IPS-NIHi7 (cell line): ENCODE data around the gene DBP.

Source experiments
- DNase-seq: peaks from one replicate; pipeline ENCODE4 v3.0.0; 2012; ENCODE audit warnings: mixed read lengths; ENCODE audit errors: extremely low spot score

Gene DBP

DNA sequence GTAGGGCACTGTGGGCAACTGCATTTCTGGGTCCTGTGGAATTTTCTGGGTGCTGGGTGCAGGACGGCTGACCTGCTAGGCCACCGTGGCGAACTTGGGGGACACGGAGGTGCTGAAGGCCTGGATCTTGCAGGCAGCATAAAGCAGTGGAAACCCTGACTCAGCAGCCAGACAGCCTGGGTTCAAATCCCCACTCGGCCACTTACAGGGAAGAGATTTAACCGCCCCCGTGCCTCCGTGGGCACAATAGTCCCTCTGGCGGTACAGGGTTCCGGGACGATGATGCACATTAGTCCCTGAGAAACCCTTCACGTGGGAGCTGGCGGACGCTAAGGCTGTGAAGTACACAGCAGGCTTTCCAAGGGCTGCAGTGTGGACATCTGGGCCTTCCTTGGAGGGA, 25.3 kb downstream of the DBP start:
- no peak for DNase-seq

DNA sequence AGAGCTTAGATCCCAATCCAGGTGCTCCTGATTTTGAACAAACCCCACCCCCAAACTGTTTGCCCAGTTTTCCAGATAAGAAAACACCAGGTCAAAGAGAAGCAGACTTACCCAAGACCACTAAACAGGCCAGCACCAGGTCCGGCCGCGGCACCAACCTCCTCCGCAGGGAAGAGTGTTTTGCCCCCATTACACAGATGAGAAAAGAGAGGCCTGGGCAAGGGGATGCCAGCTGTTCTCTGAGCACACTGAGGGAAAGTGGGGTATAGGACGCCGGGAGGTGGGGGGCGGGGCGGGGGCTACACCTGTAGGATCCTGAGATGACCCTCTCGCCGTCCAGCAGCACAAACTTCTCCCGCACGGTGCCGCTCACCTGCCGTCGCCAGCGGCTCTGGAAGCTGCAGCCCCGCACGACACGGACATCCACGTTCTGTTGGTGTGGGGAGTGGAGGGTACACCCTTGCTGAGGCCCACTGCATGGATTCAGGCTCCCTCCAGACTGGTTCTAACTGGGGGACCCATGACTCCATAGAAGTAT, 27.5 kb downstream of the DBP start:
- no peak for DNase-seq

DNA sequence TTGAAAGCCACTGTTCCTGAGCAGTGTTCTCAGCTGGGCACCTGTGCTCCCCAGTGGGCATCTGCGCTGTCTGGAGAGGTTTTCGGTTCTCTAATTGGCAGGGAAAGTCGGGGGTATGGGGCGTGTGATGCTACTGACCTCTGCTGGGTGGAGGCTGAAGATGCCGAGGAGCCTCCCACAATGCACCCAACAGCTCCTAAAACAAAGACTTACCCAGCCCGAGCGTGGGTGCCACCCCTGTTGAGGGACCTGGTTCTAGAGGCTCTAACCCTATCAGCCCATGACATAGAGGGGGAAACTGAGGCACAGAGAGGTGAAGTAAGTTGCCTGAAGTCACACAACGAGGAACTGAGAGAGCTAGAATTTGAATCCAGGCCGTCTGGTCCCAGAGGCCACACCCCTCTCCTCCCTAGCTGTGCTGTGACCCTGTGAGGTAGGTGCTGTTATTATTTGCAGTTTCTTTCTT, 28.3 kb downstream of the DBP start:
- DNase-seq: peak; percentile 77

DNA sequence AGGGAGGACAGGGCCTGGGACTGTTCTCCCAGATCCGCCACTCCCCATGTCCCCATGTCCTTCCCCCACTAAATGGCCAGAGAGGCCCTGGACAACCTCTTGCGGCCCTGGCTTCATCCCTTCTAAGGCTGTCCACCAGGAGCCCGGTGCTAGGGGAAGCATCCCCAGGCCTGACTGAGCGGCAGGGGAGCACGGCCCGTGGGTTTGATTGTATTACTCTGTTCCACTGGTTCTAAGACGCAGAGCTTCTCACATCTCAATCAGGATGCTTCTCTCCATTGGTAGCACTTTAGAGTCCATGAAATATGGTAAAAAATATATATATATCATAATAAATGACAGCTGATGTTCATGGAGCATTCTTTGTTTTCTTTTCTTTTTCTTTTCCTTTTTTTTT, 29.8 kb downstream of the DBP start:
- no peak for DNase-seq

DNA sequence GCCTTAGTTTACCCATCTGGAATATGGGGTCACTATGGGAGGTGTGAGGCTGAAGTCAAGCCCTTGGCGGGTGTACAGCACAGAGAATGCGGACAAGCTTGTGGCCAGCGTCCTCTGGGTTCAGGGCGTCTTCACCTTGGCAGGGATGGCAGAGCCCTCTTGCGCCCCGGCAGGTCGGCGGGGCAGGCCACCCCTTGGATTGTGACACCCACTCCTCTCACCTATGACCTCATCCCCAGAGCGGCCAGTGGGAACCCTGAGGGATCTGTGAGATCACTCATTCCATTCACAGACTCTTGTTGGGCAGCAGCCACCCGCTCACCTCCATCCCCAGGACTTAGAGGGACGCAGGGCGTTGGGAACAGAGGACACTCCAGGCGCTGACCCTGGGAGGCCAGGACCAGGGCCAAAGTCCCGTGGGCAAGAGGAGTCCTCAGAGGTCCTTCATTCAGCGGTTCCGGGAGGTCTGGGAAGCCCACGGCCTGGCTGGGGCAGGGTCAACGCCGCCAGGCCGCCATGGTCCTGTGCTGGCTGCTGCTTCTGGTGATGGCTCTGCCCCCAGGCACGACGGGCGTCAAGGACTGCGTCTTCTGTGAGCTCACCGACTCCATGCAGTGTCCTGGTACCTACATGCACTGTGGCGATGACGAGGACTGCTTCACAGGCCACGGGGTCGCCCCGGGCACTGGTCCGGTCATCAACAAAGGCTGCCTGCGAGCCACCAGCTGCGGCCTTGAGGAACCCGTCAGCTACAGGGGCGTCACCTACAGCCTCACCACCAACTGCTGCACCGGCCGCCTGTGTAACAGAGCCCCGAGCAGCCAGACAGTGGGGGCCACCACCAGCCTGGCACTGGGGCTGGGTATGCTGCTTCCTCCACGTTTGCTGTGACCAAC, 30.5 kb downstream of the DBP start, which contains the start of gene SPACA4:
SPACA4 (plus strand) TSS at position 280 of the 896 bp plus-strand sequence; CDS start at position 517, 237 bp downstream.
- DNase-seq: no peak

DNA sequence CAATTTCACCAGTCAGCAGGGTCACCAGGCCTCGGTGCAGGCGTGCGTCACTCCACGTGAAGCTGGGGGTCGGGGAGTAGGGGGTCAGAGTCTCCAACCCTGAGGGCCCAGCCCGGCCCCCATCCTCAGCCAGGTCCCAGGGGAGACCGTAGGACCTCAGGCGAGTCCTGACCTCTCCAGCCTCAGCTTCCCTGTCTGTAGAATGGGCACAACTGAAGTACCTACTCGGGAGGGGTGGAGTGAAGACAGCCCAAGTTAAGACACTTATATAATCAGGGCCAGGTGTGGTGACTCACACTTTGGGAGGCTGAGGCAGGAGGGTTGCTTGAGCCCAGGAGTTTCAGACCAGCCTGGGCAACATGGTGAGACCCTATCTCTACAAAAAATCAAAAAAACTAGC, 33.3 kb downstream of the DBP start:
- no peak for DNase-seq

DNA sequence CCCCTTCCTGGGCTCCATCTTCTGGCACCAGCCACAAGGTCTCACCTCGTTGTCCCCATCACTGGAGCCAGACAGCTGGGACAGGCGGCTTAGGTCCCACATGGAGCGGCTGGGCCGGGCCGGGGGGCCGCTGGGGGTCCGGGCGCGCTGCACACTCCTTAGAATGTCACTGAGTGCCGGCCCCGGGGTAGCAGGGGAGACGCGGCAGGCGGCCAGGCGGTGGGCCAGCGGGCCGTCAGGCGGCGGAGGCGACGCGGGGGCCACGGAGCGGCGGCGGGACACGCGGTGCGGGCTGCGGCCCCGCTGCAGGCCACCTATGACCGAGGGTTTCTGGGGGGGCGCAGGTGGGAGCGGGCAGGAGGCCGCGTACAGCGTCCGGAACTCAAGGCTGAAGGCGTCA, 33.7 kb downstream of the DBP start:
- DNase-seq: no peak

DNA sequence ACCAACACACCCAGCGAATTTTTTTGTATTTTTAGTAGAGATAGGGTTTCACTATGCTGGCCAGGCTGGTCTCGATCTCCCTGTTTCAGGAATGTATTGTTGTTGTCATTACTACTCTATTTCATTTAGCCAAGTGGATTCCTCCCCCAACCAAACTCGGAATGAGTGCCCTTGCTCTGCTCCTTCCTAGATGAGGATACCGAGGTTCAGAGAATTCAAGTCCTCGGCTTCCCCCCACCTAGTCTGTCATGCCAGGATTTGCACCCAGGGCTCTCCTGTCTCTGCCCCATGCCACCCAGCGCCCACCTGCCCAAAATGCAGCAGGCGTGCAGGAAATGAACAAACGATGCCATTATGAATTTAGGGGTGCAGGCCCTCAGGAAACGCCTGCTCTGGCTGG, 34.2 kb downstream of the DBP start:
- no peak for DNase-seq

DNA sequence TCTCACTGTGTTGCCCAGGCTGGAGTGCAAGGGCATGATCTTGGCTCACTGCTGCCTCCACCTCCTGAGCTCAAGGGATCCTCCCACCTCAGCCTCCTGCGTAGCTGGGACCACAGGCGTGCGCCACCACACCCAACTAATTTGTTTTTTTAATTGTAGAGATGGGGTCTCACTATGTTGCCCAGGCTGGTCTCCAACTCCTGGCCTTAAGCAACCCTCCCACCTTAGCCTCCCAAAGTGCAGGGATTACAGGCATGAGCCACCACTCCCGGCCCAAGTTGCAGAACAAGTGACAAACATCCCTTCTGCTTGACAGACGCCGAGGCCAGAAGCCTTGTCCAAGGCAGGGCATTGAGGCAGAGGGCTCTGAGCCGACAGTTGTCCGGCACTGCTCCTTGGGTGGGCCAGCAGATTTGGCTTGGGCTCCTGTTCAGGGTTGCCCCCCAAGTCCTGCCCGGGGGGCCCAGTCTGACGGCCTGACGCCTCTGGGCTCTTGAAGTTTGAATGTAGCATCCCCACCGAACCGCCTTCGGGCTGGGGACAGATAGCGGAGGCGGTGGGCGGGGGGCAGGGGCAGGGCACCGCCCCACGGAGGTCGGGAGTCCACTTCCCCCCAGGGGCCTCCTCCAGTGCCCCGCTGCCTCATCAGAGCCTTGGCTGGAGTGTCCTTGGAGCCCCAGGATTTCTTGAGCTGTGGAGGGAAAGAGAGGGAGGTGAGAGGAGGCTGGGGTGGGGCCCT, 36.3 kb downstream of the DBP start:
- DNase-seq: no peak

DNA sequence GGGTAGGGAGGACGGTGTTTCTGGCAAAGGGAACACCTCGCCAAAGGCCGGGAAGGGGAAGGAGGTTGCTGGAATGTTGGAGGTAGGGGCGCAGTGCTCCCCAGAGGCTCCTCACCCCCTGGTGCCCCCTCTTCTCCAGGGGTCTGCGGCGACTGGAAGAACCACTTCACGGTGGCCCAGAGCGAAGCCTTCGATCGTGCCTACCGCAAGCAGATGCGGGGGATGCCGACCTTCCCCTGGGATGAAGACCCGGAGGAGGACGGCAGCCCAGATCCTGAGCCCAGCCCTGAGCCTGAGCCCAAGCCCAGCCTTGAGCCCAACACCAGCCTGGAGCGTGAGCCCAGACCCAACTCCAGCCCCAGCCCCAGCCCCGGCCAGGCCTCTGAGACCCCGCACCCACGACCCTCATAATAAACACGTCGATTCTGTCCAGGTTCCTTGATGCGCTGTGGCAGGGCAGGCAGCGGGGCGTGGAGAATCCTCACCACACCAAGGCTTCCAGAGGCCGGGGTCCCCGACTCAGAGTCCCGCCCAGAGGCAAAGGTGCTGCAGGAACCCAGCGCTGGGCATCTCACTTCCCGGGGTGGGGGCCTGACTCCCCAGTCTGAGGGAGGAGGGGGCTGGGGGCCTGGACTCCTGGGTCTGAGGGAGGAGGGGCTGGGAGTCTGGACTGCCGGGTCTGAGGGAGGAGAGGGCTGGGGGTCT, 38.0 kb downstream of the DBP start:
- DNase-seq: no peak

DNA sequence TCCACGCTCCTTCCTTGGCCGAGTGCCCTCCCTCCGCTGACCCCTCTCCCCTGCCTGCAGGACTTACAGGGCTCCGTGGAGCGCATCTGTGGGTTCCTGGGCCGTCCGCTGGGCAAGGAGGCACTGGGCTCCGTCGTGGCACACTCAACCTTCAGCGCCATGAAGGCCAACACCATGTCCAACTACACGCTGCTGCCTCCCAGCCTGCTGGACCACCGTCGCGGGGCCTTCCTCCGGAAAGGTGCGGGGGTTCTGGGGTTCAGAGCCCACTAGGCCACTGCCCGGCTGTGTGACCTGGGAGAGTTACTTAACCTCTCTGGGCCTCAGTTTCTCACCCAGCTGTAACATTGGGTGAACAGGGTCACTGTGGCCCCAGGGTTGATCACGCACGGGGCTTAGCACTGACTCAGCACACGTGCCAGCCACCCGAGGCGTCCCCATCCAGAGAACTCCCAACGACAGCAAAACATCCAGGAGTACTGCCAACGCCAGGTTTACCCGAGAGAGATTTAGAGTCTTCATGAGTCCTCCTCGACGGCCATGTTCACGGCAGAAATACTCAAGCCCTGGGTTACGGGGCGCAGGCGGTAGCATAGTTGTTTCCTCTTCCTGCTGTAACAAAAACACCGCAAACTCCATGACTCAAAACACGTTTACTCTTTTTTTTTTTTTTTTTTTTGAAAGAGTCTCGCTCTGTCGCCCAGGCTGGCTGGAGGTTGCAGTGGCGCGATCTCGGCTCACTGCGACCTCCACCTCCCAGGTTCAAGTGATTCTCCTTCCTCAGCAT, 40.3 kb downstream of the DBP start:
- no peak for DNase-seq

DNA sequence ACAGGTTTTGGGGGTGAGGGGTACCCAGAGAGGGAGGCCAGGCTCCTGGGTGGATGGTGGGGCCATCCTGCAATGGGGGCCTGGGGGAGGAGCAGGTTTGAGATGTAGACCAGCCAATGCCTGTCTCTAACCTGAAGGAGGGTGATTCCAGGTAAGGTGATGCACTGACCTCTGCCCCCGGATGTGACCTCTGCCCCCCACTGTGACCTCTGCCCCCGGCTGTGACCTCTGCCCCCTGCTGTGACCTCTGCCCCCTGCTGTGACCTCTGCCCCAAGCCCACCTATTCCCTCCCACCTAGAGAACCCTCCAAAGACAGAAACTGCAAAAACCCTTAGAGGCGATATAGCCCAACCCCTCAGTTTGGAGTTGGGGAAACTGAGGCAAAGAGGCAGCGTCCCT, 40.9 kb downstream of the DBP start:
- no peak for DNase-seq

DNA sequence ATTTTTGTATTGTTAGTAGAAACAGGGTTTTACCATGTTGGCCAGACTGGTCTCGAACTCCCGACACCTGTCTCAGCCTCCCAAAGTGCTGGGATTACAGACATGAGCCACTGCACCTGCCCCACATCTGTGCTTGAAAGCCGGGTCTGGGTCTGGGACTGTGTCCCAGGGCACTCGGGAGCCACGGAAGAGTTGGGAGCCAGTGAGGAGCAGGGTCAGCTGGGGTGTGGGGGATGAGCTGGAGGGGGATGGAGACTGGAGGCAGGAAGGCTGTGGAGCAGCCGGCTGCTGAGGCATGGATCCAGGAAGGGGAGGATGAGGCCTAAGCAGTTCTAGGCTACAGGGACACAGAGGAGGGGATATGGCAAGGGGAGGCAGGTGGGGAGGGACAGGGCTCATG, 41.3 kb downstream of the DBP start:
- no peak for DNase-seq

DNA sequence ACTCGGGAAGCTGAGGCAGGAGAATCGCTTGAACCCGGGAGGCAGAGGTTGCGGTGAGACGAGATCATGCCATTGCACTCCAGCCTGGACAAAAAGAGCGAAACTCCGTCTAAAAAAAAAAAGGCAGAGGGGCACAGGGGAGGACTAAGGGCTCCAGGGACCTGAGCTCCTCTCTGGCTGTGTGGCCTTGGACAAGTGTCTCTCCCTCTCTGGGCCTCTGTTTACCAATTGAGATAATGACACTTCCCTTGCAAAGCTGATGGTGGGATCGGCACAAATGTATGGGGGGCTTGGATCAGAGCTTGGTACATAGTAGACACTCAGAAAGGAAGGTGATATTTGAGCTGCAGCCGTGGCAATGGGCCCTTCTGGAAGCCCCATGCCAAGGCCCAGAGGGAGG, 42.0 kb downstream of the DBP start:
- DNase-seq: no peak

DNA sequence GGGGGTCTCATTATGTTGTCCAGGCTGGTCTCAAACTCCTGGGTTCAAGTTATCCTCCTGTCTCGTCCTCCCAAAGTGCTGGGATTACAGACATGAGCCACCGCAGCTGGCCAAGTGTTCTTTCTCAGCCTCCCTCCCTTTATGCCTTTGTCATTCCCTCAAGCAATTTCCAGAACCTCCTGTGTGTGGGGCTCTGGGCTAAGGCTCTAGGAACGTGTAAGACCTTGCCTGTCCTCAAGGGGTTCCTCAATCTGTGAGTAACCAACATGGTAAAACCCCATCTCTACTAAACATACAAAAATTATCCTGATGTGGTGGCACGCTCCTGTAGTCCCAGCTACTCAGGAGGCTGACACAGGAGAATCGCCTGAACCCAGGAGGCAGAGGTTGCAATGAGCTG, 46.2 kb downstream of the DBP start:
- DNase-seq: no peak

DNA sequence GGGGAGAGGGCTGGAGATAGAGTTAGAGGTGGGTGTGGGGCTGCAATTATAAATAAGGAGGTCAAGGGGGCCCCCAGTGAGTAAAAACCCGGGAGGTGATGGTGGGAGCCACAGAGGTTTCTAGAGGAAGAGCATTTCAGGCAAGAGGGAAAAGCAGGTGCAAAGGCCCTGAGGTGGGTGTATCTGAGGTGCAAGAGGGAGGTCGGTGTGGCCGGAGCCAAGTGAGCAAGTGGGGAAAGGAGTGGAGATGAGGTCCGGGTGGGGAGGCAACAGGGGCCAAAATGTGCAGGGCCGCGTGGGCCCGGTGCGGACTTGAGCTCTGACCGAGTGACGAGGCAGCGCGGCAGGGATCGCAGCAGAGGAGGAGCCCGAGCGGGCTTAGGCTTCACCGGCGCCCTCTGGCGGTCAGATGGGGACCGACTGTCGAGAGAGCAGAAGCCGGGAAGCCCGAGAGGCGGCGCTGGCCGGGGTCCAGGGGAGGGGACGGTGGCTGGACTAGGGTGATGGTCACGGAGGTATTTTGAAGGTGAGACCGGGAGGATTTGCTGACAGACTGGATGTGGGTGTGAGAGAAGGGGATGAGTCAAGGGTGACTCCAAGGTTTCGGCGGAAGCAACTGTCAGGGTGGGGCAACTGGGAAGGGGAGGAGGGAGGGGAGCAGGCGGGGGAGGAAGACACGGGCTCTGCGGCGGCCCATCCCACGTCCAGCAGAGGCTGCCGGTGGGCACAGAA, 48.3 kb downstream of the DBP start:
- peak; percentile 94 for DNase-seq

DNA sequence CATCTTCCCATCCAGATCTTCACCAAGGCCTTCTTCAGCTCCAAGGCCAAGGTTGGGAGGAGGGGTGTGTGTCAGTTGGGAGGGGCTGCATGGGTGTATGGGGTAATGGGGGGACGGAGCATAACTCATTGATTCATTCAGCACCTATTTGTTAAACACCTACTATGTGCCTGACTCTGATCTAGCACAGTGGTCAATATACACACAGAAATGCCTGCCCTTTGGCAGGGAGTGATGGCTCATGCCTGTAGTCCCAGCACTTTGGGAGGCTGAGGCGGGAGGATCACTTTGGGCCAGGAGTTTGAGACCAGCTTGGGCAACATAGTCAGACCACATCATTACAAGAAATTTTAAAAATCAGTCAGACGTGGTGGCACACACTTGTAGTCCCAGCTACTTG, 49.8 kb downstream of the DBP start:
- DNase-seq: no peak

DNA sequence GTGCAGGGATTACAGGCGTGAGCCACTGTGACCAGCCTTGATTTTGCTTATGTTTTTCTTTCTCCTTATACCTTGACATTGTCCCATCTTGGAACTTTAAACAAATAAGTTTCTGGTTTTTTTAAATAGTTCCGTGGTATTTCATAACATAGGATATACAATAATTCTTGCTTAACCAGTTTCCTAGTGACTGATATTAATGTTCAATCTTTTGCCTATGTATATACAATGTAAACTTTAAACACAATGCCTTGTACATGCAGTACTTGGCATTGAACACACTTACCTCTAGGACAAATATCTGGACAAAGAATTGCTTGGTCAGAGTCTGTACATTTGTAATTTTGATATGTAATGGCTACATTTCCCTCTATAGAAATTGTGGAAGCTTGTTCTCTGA, 55.0 kb downstream of the DBP start:
- no peak for DNase-seq
